Right ventricle myocardium inferior (tissue), 1 donor: ENCODE measurements around the gene ZNF664. TPM values are rescaled to one million over a fixed set of nuclear protein-coding genes. Genes with fewer than 3 reads are reported as not detected.

ENCODE experiments used
- ATAC-seq: fragments of 200-7000 bp; cut with Tn5 transposase; one replicate; pipeline ENCODE4 v1.9.1; 2020; ENCODE audit warnings: mild to moderate bottlenecking, moderate library complexity
- DNase-seq: peaks from one replicate; pipeline ENCODE4 v3.0.0; 2021; ENCODE audit errors: missing footprints
- intact Hi-C: fragments of 100-400 bp; cut with DNase I; formaldehyde crosslinking; loops from one replicate; pipeline ENCODE4 v1.11.0; 2022
- total RNA-seq: library from RNA; stranded (reverse); fragmentation: NEBNext Ultra II Directional; extraction: Animal tissue kit (Norgen Biotek cat#: 25700); gene quantifications from one replicate; pipeline ENCODE4 v1.2.1, GENCODE V29; 2021
- donor health status: DM: no; HTN: yes; CAD: no; lungs with severe emphysema.

The ZNF664 gene
- total RNA-seq, 1 donor from 2014 or later: 86.6 TPM

DNA sequence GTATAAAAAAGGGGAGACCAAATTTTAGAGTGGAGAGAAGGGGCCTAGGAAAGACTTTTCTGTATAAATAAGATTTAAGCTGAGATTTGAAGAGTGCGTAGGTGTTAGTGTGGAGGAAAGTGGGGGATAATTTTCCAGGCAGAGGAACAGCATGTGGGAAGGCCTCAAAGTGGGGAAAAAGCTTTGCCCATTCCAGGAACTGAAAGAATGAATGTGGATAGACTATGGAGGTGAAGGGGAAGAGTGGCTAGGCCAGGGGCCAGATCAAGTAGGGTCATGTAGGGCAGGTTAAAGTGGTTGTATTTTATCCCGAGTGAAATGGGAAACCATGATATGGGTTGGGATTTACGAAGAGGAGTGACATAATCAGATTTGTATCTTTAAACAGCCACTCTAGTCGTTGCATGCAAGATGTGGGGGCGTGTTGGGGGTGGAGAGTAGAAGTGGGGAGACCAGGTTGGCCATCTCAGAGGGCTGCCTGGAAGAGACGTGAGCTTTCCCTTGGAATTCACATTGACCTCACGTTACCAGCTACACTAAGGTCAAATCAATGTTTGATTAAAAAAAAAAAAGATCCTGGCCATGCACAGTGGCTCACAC is 3.3 kb downstream of the ZNF664 start:
- intact Hi-C loops: no loop called here
- no peak for ATAC-seq

GRCh38 chr12:123979566-123979965 is 6.6 kb downstream of the ZNF664 start:
- DNase-seq (no peak), ATAC-seq (no peak)
- intact Hi-C loops: no loop called here

More for the DNA sequence above, 3.3 kb downstream of the ZNF664 start:
- no peak for DNase-seq

GRCh38 chr12:123982269-123982668 is 9.3 kb downstream of the ZNF664 start:
- DNase-seq: no peak
- no peak for ATAC-seq
- intact Hi-C loops: loop anchor here (5.0 kb wide), 1 partner anchor 270 kb away; the partner anchor contains the start of gene ATP6V0A2

DNA sequence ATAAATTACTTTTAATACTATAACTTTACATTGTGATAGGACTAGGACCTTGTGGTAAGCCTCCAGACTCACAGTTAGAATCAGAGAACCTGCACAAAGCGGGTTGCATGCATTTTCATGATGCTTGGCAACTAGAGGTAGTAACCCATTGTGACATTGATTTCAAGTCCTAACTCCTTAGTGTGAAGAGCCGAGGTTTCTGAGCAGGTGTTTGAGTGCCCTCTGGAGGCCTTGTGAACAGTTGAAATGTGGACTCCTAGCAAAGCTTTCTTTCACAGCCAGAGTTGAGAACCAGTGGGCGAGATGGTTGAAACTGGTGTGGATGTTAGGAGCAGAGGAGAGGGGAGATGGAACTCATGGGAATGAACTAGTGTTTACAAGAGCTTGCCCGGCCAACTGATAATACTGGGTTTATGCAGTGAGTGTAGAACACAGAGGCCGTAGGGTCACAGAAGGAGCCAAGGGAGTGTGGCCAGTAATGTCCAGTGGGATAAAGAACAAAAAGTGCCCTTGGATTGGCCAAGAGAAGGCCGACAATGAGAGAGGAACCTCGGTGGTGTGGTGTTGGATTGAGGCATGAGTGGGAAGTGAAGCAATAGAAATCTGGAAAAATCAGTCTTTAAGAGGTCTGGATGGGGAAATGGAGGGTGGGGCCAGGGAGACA is 10.9 kb downstream of the ZNF664 start:
- intact Hi-C loops: loop anchor here (2.0 to 5.0 kb wide), 2 partner anchors 79 to 272 kb away; partner anchors contain the start of gene ATP6V0A2
- ATAC-seq: peak; percentile 72
- no peak for DNase-seq

GRCh38 chr12:123984903-123985302 is 11.9 kb downstream of the ZNF664 start:
- no peak for DNase-seq
- ATAC-seq: no peak
- intact Hi-C loops: loop anchor here (2.0 to 5.0 kb wide), 3 partner anchors 42 to 273 kb away; partner anchors contain the start of gene ATP6V0A2

- no peak for DNase-seq
- ATAC-seq: no peak
- intact Hi-C loops: loop anchor here (5.0 kb wide), 1 partner anchor 41 kb away; no protein-coding TSS in a partner anchor
These were observed 13.5 kb downstream of the ZNF664 start for GRCh38 chr12:123986374-123986965.

GRCh38 chr12:123987022-123987421 is 14.0 kb downstream of the ZNF664 start:
- intact Hi-C loops: loop anchor here (5.0 kb wide), 1 partner anchor 40 kb away; no protein-coding TSS in a partner anchor
- ATAC-seq: no peak

GRCh38 chr12:123989168-123989567 is 16.2 kb downstream of the ZNF664 start:
- ATAC-seq (no peak), DNase-seq (no peak)
- intact Hi-C loops: loop anchor here (5.0 kb wide), 1 partner anchor 38 kb away; no protein-coding TSS in a partner anchor

More at GRCh38 chr12:123987022-123987421, 14.0 kb downstream of the ZNF664 start:
- no peak for DNase-seq

DNA sequence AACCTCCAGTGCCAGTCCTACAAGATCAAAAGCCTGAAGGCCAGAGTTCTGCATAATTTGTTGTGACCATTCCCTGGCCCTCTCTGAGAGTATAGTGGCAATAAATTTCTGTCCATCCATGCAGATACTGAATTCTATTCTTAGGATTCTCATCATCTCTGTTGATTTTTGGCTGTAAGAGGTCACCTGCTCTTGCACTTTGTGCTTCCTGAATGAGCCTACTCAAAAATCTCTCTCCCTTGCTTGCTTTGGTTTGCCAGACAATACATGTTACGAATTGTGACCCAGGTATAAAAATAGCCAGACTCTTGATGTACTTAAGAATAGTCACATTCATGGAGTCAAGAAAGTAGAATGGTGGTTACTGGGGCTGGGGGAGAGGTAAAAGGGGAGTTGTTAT is 16.7 kb downstream of the ZNF664 start:
- intact Hi-C loops: loop anchor here (5.0 kb wide), 1 partner anchor 38 kb away; no protein-coding TSS in a partner anchor

GRCh38 chr12:123990511-123990910 is 17.5 kb downstream of the ZNF664 start:
- DNase-seq (no peak), ATAC-seq (peak; percentile 40)
- intact Hi-C loops: no loop called here

More for the DNA sequence above, 16.7 kb downstream of the ZNF664 start:
- ATAC-seq: no peak
- DNase-seq: no peak

DNA sequence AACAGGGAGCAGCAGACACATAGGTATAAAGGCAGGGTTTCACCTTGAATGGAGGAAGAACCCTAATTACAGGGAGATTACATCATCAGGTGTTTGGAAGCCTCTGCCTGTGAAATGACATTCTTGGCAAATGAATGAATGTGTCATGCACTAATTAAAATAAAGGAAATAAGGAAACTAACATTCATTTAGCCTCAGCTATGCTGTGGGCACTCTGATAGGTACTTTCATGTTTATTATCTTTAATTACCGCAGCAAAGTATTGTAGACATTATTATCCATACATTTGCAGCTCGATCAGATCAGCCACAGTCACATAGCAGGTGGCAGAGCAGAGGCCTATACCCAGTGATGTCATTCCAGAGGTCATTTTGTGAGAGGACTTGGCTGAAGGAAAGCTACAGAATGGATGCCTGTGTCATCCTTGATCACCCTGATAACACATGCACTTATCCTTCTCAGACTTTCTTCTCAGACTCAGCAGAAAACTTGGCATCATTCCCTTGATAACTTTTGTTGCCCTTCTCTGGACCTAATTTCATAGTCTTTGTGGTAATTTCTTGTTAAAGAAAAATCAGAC is 18.4 kb downstream of the ZNF664 start:
- ATAC-seq: no peak
- intact Hi-C loops: no loop called here
- no peak for DNase-seq

GRCh38 chr12:123992118-123992825 is 19.3 kb downstream of the ZNF664 start:
- intact Hi-C loops: no loop called here
- DNase-seq: no peak
- ATAC-seq: no peak

GRCh38 chr12:123995023-123995748 is 22.2 kb downstream of the ZNF664 start:
- intact Hi-C loops: no loop called here
- no peak for ATAC-seq
- DNase-seq: no peak

DNA sequence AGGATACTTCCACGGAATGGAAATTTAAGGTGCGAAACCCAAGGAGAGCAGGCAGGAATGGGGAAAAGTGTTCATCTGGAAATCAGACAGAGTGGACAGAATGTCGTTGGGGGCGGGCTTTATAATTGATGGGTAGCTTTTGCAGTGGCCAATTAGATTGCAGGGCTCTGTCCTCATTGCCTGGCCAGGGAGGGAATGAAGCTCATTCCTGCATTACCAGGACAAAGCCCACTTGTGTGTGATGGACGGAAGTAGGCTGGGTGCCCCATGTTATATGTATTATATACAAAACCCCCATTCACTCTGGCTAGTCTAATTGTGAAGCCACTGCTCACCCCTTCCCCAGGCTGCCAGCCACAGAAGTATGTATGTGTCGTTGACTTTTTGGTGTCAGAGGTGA is 23.6 kb downstream of the ZNF664 start:
- intact Hi-C loops: no loop called here
- ATAC-seq: no peak
- no peak for DNase-seq

DNA sequence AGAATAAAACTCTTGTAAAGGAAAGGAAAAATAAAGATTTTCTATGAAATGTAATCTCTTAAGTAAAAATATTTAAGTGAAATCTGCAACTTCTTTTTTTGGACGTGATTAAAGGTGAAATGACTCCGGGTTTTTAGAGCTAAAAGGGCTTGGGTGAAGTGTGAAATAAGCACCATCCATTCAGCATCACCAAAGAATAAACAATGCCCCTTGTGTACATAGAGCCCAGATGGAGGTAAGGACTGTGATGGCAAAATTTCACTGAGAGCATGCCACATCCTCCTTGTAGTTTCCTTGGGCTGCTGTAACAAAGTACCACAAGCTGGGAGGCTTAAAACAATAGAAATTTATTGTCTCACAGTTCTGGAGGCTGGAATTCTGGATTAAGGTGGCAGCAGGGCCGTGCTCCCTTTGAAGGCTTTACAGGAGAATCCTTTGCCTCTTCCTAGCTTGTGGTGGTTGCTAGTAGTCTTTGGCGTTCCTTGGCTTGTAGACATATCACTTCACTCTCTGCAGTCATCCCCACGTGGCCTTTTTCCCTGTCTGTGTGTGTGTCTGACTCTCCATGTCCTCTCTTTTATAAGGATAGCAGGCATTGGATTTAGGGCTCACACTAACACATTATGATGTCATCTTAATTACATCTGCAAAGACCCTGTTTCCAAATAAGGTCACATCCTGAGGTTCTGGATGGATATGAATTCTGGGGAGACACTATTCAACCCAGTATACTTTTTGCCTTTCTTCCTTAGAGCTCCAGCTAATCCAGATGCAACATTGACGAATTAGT is 24.2 kb downstream of the ZNF664 start:
- intact Hi-C loops: no loop called here
- no peak for DNase-seq
- ATAC-seq: no peak

- DNase-seq: no peak
- intact Hi-C loops: no loop called here
- ATAC-seq: no peak
These were observed 24.9 kb downstream of the ZNF664 start for GRCh38 chr12:123997908-123998307.

DNA sequence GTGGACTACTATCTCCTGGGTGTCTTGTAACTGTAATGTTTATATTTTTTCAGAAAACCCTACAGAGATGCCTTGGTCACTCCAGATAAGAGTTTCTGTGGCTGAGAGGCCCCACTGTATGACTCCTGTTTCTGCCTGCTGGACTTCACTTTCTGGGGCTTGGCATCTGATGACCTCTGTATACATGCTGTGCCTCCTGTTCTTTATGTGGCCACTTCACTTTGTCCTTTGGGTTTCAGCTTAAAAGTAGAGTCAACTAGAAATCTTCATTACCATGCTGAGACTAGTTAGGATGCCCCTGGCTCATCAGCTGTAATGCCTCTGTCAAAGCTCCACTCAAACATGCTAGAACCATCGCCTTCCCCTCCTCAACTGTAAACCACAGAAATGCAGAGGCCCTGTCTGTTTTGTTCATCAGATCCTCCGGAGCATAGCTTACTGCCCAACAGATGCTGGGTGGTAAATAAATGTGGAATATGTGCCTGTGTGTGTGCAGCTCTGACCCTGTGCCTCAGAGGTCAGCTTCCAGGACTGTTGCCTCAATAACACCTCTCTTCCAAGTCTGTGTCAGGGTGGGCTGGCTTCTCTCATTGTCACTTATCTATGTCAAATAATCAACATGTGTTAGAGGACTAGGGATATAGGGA is 25.5 kb downstream of the ZNF664 start:
- DNase-seq (no peak), ATAC-seq (no peak)
- intact Hi-C loops: no loop called here
